OCI-LY3 (cell line): ENCODE data around the gene TRIM62.

Source experiments
- H2AFZ ChIP-seq: fragments of 200-600, 300-600 bp; shearing (Covaris generic); 2 replicates; pipeline ENCODE4 v1.6.0; 2014; ENCODE audit warnings: antibody characterized with exemption, low read depth, low read length
- H3K27ac ChIP-seq: fragments of 200-600, 300-600 bp; sonication (generic); 2 replicates; pipeline ENCODE4 v1.5.1; 2014; ENCODE audit warnings: mild to moderate bottlenecking, low read length, moderate library complexity, mixed read lengths
- H3K27me3 ChIP-seq: fragments of 200-600, 300-600 bp; sonication (generic); 2 replicates; pipeline ENCODE4 v1.6.1; 2014; ENCODE audit warnings: low read depth, low read length, mixed read lengths
- H3K36me3 ChIP-seq: fragments of 200-600, 300-600 bp; sonication (generic); replicated peaks from 2 replicates; pipeline ENCODE3; 2014; ENCODE audit warnings: low read depth, low read length, mixed read lengths
- H3K4me1 ChIP-seq: fragments of 300-600, 200-600 bp; sonication (generic); 2 replicates; pipeline ENCODE4 v1.6.1; 2014; ENCODE audit warnings: low read length, mixed read lengths
- H3K4me2 ChIP-seq: fragments of 200-600, 300-600 bp; sonication (generic); 2 replicates; pipeline ENCODE4 v1.6.1; 2014; ENCODE audit warnings: low read length, mixed read lengths
- H3K4me3 ChIP-seq: fragments of 300-600, 200-600 bp; sonication (generic); 2 replicates; pipeline ENCODE4 v1.5.1; 2014; ENCODE audit warnings: antibody characterized with exemption, mild to moderate bottlenecking, low read length, moderate library complexity
- H3K79me2 ChIP-seq: fragments of 300-600, 200-600 bp; shearing (Covaris generic); 2 replicates; pipeline ENCODE4 v1.6.1; 2014; ENCODE audit warnings: mild to moderate bottlenecking, low read length, mixed read lengths
- H3K9ac ChIP-seq: fragments of 300-600, 200-600 bp; shearing (Covaris generic); 2 replicates; pipeline ENCODE4 v1.6.0; 2014; ENCODE audit warnings: mild to moderate bottlenecking, low read length, moderate library complexity
- H3K9me3 ChIP-seq: fragments of 200-600, 300-600 bp; shearing (Covaris generic); 2 replicates; pipeline ENCODE4 v1.6.1; 2014; ENCODE audit warnings: low read length, mixed read lengths; ENCODE audit not compliant: insufficient read depth
- H4K20me1 ChIP-seq: fragments of 200-600, 300-600 bp; sonication (generic); 2 replicates; pipeline ENCODE4 v1.6.1; 2016; ENCODE audit warnings: low read length, mixed read lengths; ENCODE audit not compliant: insufficient read depth
- EZH2phosphoT487 ChIP-seq: fragments of 200-600 bp; shearing (Covaris generic); IDR thresholded peaks from 2 replicates; pipeline ENCODE4 v1.6.1; 2018; ENCODE audit warnings: antibody characterized with exemption, mixed run types, low read depth
- TF ChIP-seq, protein P1 (sequence below): fragments of 200-600, 300-600 bp; sonication (generic); IDR thresholded peaks from 2 replicates; pipeline ENCODE4 v1.5.1; 2014; ENCODE audit warnings: antibody characterized with exemption, low read length, low read depth

TRIM62 gene

GRCh38 chr1:33119532-33120217 lies 62.2 kb downstream of the TRIM62 start:
- Histone ChIP-seq H3K4me1 (peaks cover 15% of the 10 kb centered on the region), H2AFZ (peak overlapping the region; percentile 94), H3K9ac (peak overlapping the region; percentile 49), H3K79me2 (no peaks in the 10 kb centered on the region), H3K4me2 (peak overlapping the region; percentile 62), H3K27me3 (no peaks in the 10 kb centered on the region), H3K9me3 (no peaks in the 10 kb centered on the region), H3K4me3 (peak overlapping the region; percentile 62), H3K36me3 (no peaks in the 10 kb centered on the region), H4K20me1 (no peaks in the 10 kb centered on the region), H3K27ac (no peak overlapping the region)
- TF ChIP-seq, protein P1, sequence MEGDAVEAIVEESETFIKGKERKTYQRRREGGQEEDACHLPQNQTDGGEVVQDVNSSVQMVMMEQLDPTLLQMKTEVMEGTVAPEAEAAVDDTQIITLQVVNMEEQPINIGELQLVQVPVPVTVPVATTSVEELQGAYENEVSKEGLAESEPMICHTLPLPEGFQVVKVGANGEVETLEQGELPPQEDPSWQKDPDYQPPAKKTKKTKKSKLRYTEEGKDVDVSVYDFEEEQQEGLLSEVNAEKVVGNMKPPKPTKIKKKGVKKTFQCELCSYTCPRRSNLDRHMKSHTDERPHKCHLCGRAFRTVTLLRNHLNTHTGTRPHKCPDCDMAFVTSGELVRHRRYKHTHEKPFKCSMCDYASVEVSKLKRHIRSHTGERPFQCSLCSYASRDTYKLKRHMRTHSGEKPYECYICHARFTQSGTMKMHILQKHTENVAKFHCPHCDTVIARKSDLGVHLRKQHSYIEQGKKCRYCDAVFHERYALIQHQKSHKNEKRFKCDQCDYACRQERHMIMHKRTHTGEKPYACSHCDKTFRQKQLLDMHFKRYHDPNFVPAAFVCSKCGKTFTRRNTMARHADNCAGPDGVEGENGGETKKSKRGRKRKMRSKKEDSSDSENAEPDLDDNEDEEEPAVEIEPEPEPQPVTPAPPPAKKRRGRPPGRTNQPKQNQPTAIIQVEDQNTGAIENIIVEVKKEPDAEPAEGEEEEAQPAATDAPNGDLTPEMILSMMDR: no peak
- no peak for TF ChIP-seq EZH2phosphoT487

- Histone ChIP-seq H3K9me3 (no peaks in the 10 kb centered on the region), H3K4me3 (no peak overlapping the region), H3K4me2 (no peak overlapping the region), H3K79me2 (no peaks in the 10 kb centered on the region), H2AFZ (no peak overlapping the region), H4K20me1 (no peaks in the 10 kb centered on the region), H3K9ac (no peak overlapping the region), H3K4me1 (peaks cover 15% of the 10 kb centered on the region), H3K27ac (no peak overlapping the region), H3K27me3 (no peaks in the 10 kb centered on the region), H3K36me3 (no peaks in the 10 kb centered on the region)
- TF ChIP-seq, protein P1: no peak
- TF ChIP-seq EZH2phosphoT487: no peak
Observed at GRCh38 chr1:33119050-33119449, 62.8 kb downstream of the TRIM62 start.

DNA sequence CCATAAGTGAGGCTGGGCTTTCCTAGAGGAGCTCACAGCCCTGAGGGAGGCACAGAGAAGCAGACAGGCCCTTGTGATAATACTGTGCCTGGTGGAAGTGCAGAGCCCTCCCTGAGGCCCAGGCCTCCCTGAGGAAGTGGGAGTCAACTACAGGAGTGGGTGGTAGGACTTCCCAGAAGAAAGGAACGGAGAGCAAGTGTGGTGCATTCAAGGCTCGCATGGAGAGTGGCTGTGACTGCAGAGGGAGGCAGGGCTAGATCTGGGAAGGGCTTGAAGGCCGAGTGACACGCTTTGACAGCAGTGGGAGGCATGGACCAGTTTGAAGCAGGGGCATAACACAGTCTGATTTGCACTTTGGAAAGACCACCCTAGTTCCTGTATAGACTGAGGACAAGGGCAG lies 63.6 kb downstream of the TRIM62 start:
- Histone ChIP-seq H2AFZ (no peak overlapping the region), H3K79me2 (no peaks in the 10 kb centered on the region), H4K20me1 (no peaks in the 10 kb centered on the region), H3K27ac (no peak overlapping the region), H3K9ac (no peak overlapping the region), H3K36me3 (no peaks in the 10 kb centered on the region), H3K27me3 (no peaks in the 10 kb centered on the region), H3K4me3 (no peak overlapping the region), H3K4me2 (no peak overlapping the region), H3K9me3 (no peaks in the 10 kb centered on the region), H3K4me1 (peaks cover 15% of the 10 kb centered on the region)
- TF ChIP-seq, protein P1: no peak
- TF ChIP-seq EZH2phosphoT487: no peak

- no peak overlapping the region for H3K9ac ChIP-seq
- H3K36me3 ChIP-seq: no peaks in the 10 kb centered on the region
- no peaks in the 10 kb centered on the region for H3K9me3 ChIP-seq
- H3K79me2 ChIP-seq: no peaks in the 10 kb centered on the region
- no peak overlapping the region for H3K4me3 ChIP-seq
- no peaks in the 10 kb centered on the region for H3K27me3 ChIP-seq
- TF ChIP-seq EZH2phosphoT487: no peak
- TF ChIP-seq, protein P1: no peak
- H4K20me1 ChIP-seq: no peaks in the 10 kb centered on the region
- H2AFZ ChIP-seq: no peak overlapping the region
- H3K27ac ChIP-seq: no peak overlapping the region
- peaks cover 15% of the 10 kb centered on the region for H3K4me1 ChIP-seq
- no peak overlapping the region for H3K4me2 ChIP-seq
Observed at GRCh38 chr1:33117440-33118085, 64.3 kb downstream of the TRIM62 start.
